Measurements from ENCODE around the gene CLPSL1. TPM values are rescaled to one million over a fixed set of nuclear protein-coding genes. Genes with fewer than 3 reads are reported as not detected.

The CLPSL1 gene
- total and polyA plus RNA-seq, 2 of the 13 experiments (the other 11 are each of a cell fraction or from before 2014, with no cell fraction given): not detected

GRCh38 chr6:35809809-35810208 is 29.0 kb downstream of the CLPSL1 start:
- H3K4me1 ChIP-seq (ENCODE audit: insufficient read depth, low read length): peaks cover 11% of the 10 kb centered on the region; the same call in 1 of the 2 replicates
- ChIA-PET POLR2A (no interaction called here), CTCF (ENCODE audit: low intra/inter-chr PET ratio, low total read pairs) (no interaction called here)
- H3K79me2 ChIP-seq (ENCODE audit: insufficient read depth, low read length): no peaks in the 10 kb centered on the region
- TF ChIP-seq GZF1 (CRISPR knock-in tag; IDR thresholded peaks at IDR 0.05): peak; percentile 54; the same call in 1 of the 2 replicates
- no peak for TF ChIP-seq CENPT (CRISPR knock-in tag; IDR thresholded peaks at IDR 0.05; ENCODE audit: low read depth)
- H3K36me3 ChIP-seq (replicated peaks in 1 of 2; ENCODE audit: control insufficient read depth in 1 of 2, insufficient read depth in 2 of 2, low read length in 2 of 2): no peaks in the 10 kb centered on the region
- BruUV-seq (replicated peaks): no TSS peak
- H3K27me3 ChIP-seq (ENCODE audit: control insufficient read depth in 1 of 2, insufficient read depth in 2 of 2, low read length in 2 of 2): no peaks in the 10 kb centered on the region
- ATAC-seq: no peak
- no peak overlapping the region for H3K9ac ChIP-seq (ENCODE audit: insufficient read depth, low read depth, low read length)
- in situ Hi-C loops (cut with HindIII; ENCODE audit: extremely low pct_ligation_motif_present, low pct_unique_long_range_greater_than_20kb) (no loop called here), intact Hi-C loops (cut with micrococcal nuclease; ENCODE audit: unreplicated experiment) (no loop called here)
- FAIRE-seq: no peak
- H3K4me3 ChIP-seq (replicated peaks in 1 of 3; ENCODE audit: insufficient read depth in 1 of 3, low read depth in 2 of 3, low read length in 3 of 3): no peak overlapping the region
- no peaks in the 10 kb centered on the region; the same call in 1 of the 2 replicates for H4K20me1 ChIP-seq (ENCODE audit: insufficient read depth, low read length)
- DNase-seq (ENCODE audit: low spot score): no peak
- no peak overlapping the region for H3K4me2 ChIP-seq (ENCODE audit: low read depth, low read length)
- no peak overlapping the region for H3K27ac ChIP-seq (ENCODE audit: extremely low read length, insufficient read depth, low read length)
- 29% methylated on average over 5 of the region's 5 CpGs for WGBS (ENCODE audit: low lambda C conversion rate)
- H3K9me3 ChIP-seq (ENCODE audit: low read length): no peaks in the 10 kb centered on the region
- H2AFZ ChIP-seq (ENCODE audit: low read length): no peak overlapping the region

- no peaks in the 10 kb centered on the region for H4K20me1 ChIP-seq (ENCODE audit: insufficient read depth, low read length)
- H3K27ac ChIP-seq (ENCODE audit: extremely low read length, insufficient read depth, low read length): no peak overlapping the region
- H2AFZ ChIP-seq (ENCODE audit: low read length): no peak overlapping the region
- CTCF ChIA-PET (ENCODE audit: low intra/inter-chr PET ratio, low total read pairs): no interaction called here
- FAIRE-seq: peak; percentile 42
- ATAC-seq: peak; percentile 61
- intact Hi-C loops (cut with micrococcal nuclease; ENCODE audit: unreplicated experiment): no loop called here
- no peaks in the 10 kb centered on the region for H3K36me3 ChIP-seq (replicated peaks in 1 of 2; ENCODE audit: control insufficient read depth in 1 of 2, insufficient read depth in 2 of 2, low read length in 2 of 2)
- peak; percentile 30 for DNase-seq (ENCODE audit: low spot score)
- no peaks in the 10 kb centered on the region for H3K9me3 ChIP-seq (ENCODE audit: low read length)
- H3K79me2 ChIP-seq (ENCODE audit: insufficient read depth, low read length): no peaks in the 10 kb centered on the region
- 0 out of 5 replicates have a peak, but pooled peaks cover 0 to 5% of the 10 kb centered on the region in 2 experiments for H3K27me3 ChIP-seq (ENCODE audit: control insufficient read depth in 1 of 2, insufficient read depth in 2 of 2, low read length in 2 of 2)
- BruUV-seq (replicated peaks): no TSS peak
- POLR2A ChIA-PET: interaction anchor here (1.5 kb wide), 1 partner anchor 18 kb away, joined by 3 read pairs; no protein-coding TSS in a partner anchor
- 25% methylated on average over 13 of the region's 14 CpGs for WGBS (ENCODE audit: low lambda C conversion rate)
- peak overlapping the region; percentile 52 for H3K4me2 ChIP-seq (ENCODE audit: low read depth, low read length)
- no peak overlapping the region for H3K9ac ChIP-seq (ENCODE audit: insufficient read depth, low read depth, low read length)
- in situ Hi-C loops (cut with HindIII; ENCODE audit: extremely low pct_ligation_motif_present, low pct_unique_long_range_greater_than_20kb): no loop called here
- peak overlapping the region in 1 of 3 experiments; percentile 21; a peak in 2 of 6 replicates for H3K4me3 ChIP-seq (replicated peaks in 1 of 3; ENCODE audit: insufficient read depth in 1 of 3, low read depth in 2 of 3, low read length in 3 of 3)
- H3K4me1 ChIP-seq (ENCODE audit: insufficient read depth, low read length): peaks cover 11% of the 10 kb centered on the region; the same call in 1 of the 2 replicates
- TF ChIP-seq ZNF296 (CRISPR knock-in tag; conservative IDR thresholded peaks at IDR 0.05) (0 out of 2 replicates have a peak, but pooled peaks have one; percentile 25), THRA (CRISPR knock-in tag; IDR thresholded peaks at IDR 0.05; ENCODE audit: borderline replicate concordance) (peak; percentile 77; the same call in 1 of the 2 replicates), ZNF75D (CRISPR knock-in tag; IDR thresholded peaks at IDR 0.05; ENCODE audit: borderline replicate concordance) (no peak), ONECUT2 (CRISPR knock-in tag; IDR thresholded peaks at IDR 0.05) (no peak), RXRA (CRISPR knock-in tag; IDR thresholded peaks at IDR 0.05) (peak; percentile 32; the same call in 1 of the 2 replicates), NFKB2 (CRISPR knock-in tag; IDR thresholded peaks at IDR 0.05; ENCODE audit: borderline replicate concordance) (no peak), CSRNP1 (CRISPR knock-in tag; IDR thresholded peaks at IDR 0.05) (no peak)
Measured at GRCh38 chr6:35810971-35811698, 30.3 kb downstream of the CLPSL1 start.
